Fibroblast of skin of left biceps (primary cell): Measurements from ENCODE around the gene BCO1.
"Not testable (repeated sequence)": the region's sequence is repeated elsewhere in the genome, so short reads cannot be mapped to it uniquely, and the experiment has no call there.

ENCODE experiments used
- DNase-seq, 2 experiments: peaks; one replicate each; pipeline ENCODE4 v3.0.0-alpha.2; 2013; ENCODE audit warnings: low read depth in 2 of 2

Gene BCO1

GRCh38 chr16:81238296-81239011 is at the start of gene BCO1:
Gene BCO1, plus strand, starts transcription at chr16:81238689. Its CDS starts 220 bp downstream, at chr16:81238909.
- DNase-seq, result peak; percentile 12 to 17

GRCh38 chr16:81189100-81189664 is 49.3 kb upstream of the BCO1 start:
- DNase-seq, result no peak

- no peak for DNase-seq
Measured at GRCh38 chr16:81190667-81191066, 47.8 kb upstream of the BCO1 start.

- DNase-seq, result no peak
Measured at GRCh38 chr16:81195885-81196534, 42.5 kb upstream of the BCO1 start.

- DNase-seq, result no peak
Measured at GRCh38 chr16:81198635-81199034, 39.9 kb upstream of the BCO1 start.

- DNase-seq, result no peak
Measured at GRCh38 chr16:81201267-81201666, 37.2 kb upstream of the BCO1 start.

GRCh38 chr16:81204798-81205680 is 33.5 kb upstream of the BCO1 start:
- DNase-seq, result peak; percentile 13

- DNase-seq, result no peak
Measured at GRCh38 chr16:81207076-81207475, 31.4 kb upstream of the BCO1 start.

GRCh38 chr16:81210807-81211206 is 27.7 kb upstream of the BCO1 start:
- DNase-seq, result no peak

- no peak for DNase-seq
Measured at GRCh38 chr16:81212830-81213465, 25.5 kb upstream of the BCO1 start.

GRCh38 chr16:81214745-81215166 is 23.7 kb upstream of the BCO1 start:
- no peak for DNase-seq

GRCh38 chr16:81216114-81216513 is 22.4 kb upstream of the BCO1 start:
- no peak for DNase-seq

- no peak for DNase-seq
Measured at GRCh38 chr16:81216706-81217105, 21.8 kb upstream of the BCO1 start.

- no peak for DNase-seq
Measured at GRCh38 chr16:81219151-81219550, 19.3 kb upstream of the BCO1 start.

GRCh38 chr16:81220349-81220748 is 18.1 kb upstream of the BCO1 start:
- no peak for DNase-seq

GRCh38 chr16:81221731-81222130 is 16.8 kb upstream of the BCO1 start:
- DNase-seq, result no peak

GRCh38 chr16:81224824-81225223 is 13.7 kb upstream of the BCO1 start:
- DNase-seq, result no peak

- not testable (repeated sequence) for DNase-seq
Measured at GRCh38 chr16:81225697-81226096, 12.8 kb upstream of the BCO1 start.

GRCh38 chr16:81227785-81228184 is 10.7 kb upstream of the BCO1 start:
- no peak for DNase-seq

- no peak for DNase-seq
Measured at GRCh38 chr16:81229811-81230210, 8.7 kb upstream of the BCO1 start.

GRCh38 chr16:81231014-81231413 is 7.5 kb upstream of the BCO1 start:
- no peak for DNase-seq
